GM19328 (cell line): ENCODE measurements around the gene KCNQ1.

Experiments
- ATAC-seq: cut with Tn5 transposase; IDR thresholded peaks from one replicate; pipeline ENCODE4 v1.9.1; 2021; ENCODE audit warnings: mild to moderate bottlenecking, moderate library complexity; ENCODE audit not compliant: unreplicated experiment

The KCNQ1 gene

GRCh38 chr11:2424811-2425495, 19.9 kb upstream of the KCNQ1 start:
- ATAC-seq, result no peak

- no peak for ATAC-seq
Observed at GRCh38 chr11:2425506-2425905, 19.3 kb upstream of the KCNQ1 start.

DNA sequence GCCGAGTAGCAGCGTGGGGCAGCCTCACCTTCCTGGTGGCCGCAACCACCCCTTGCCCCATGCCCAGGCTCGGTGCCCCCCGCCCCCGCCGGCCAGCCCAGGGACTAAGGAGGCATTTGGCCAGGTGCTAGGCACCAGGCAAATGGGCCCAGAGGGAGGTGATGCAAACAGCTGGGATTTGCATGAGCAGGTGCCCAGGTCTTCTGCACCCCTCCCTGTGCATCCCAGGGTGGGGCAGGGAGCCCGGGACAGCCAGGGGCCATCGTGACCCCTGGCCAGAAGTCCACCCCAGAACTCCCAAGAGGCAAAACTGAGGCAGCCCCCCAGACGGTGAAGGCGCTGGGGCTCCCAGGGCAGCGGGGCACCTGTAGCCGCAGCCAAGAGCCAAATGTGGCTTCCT, 18.6 kb upstream of the KCNQ1 start:
- ATAC-seq, result no peak

DNA sequence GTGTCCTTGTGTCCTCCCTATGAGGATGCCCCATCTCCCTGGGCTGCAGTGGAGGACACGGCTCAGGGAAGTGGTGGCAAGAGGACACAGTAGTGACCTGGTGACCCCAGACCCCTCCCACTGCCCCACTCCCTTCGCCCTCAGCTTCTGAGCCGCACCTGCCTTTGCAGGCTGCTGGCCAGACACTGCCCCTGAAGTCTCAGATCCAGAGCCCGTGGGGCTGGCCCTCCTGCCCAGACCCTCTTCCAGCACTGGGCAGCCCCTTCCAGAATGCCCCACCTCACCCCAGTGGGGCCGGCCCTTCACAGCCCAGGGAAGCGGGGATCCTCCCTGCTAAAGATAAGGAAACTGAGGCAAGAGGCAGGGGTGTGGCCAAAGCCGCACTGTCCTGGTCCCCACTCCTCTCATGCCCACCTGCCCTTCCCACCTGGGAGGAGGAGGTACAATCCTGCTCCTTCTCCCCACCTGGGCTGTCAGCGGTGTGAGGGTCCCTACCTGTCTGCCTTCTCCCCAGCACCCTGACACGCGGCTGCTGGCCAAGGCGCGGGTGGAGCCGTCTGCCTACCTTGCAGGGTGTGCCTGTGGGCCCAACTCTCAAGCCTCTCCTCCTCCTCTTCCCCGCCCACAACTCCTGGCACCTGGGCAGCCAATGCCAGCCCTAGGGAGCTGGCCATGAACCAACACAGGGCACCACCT, 17.8 kb upstream of the KCNQ1 start:
- no peak for ATAC-seq

DNA sequence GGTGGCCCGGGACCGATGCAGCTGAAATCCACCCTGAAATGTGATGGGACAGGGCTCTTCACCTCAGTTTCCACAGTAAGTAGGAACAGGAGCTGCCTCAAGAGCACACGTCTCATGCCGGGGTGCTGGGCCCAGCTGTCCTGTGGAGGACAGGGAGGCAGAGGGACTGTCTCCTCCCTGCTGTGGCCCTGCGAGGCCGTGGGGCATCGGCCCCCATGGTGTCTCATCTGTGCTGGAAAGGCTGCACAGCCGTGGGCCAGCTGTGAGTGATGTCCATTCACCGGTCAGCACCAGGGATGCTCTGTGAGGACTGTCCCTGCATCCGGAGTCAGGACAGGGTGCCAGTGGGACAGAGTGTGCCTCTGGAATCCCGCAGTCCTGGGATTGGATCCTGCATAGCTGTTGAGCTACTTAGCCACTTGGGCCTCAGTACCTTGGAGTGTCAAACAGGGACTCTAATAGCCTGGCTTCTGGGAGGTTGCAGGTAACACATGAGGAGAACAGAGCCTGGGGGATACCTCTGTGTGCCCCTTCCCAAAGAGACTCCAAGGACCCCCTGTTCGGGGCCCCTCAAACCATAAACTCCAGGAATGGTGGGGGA, 17.0 kb upstream of the KCNQ1 start:
- ATAC-seq, result no peak

DNA sequence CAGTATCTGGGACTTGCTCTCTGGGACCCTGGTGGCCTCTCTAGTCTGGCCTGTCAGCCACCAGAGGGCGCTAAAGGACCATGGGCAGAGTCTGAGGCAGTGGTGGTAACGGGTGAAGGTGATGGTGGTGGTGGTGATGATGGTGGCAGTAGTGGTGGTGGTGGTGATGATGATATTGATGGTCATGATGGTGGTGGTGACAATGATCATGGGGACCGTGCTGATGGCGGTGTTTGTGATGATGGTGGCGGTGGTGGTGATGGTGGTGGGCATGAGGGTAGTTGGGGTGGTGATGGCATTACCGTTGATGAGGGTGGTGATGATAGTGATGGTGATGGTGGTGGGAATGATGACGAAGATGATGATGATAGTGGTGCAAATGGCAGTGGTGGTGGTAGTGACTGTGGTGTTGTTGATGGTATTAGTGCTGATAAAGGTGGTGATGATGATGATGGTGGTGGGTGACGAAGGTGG, 16.4 kb upstream of the KCNQ1 start:
- no peak for ATAC-seq

- ATAC-seq, result no peak
Observed at GRCh38 chr11:2431395-2431794, 13.4 kb upstream of the KCNQ1 start.

DNA sequence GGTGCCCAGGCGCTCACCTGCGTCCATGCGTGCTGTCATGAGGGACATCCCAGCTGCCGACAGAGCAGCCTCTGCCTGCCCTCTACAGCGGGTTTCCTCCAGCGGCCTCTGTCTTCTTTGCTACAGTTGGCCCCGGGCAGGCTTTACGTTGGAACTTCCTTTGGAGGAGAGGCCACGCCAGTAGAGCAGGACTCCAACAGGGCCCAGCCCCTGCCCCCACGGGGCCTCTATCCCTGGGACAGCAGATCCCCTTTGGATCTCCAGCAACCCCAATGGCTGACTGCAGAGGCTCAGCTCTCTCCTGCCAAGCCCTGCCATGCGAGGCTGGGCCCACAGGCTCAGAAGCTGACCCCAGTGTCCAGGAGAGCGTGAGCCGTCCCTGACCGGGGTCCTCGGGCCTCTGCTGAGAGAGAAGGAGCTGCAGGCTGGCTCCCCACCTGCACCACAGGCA, 12.6 kb upstream of the KCNQ1 start:
- ATAC-seq, result no peak

DNA sequence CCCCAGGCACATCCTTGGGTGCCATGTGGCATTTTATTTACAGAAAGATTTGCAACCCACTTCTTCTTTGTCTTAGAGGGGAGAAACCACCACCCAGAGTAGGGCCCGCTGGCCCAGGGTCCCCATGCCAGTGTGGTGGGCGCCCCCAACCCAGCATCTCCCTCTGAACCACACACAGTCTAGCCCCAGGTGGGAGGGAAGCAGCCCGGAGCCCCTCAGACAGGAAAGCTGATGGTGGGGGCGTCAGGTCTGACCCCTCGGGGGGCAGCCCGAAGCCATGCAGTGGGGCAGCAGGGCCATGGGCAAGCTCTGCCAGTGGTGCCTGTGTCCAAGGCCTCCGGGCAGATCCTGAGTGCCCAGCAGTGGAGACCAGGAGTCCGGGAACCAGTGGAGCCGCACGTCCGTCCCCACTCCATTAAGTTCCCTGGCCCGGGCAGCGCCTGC, 12.2 kb upstream of the KCNQ1 start:
- no peak for ATAC-seq

GRCh38 chr11:2433106-2433925, 11.5 kb upstream of the KCNQ1 start:
- ATAC-seq, result no peak

- no peak for ATAC-seq
Observed at GRCh38 chr11:2434008-2434407, 10.8 kb upstream of the KCNQ1 start.

DNA sequence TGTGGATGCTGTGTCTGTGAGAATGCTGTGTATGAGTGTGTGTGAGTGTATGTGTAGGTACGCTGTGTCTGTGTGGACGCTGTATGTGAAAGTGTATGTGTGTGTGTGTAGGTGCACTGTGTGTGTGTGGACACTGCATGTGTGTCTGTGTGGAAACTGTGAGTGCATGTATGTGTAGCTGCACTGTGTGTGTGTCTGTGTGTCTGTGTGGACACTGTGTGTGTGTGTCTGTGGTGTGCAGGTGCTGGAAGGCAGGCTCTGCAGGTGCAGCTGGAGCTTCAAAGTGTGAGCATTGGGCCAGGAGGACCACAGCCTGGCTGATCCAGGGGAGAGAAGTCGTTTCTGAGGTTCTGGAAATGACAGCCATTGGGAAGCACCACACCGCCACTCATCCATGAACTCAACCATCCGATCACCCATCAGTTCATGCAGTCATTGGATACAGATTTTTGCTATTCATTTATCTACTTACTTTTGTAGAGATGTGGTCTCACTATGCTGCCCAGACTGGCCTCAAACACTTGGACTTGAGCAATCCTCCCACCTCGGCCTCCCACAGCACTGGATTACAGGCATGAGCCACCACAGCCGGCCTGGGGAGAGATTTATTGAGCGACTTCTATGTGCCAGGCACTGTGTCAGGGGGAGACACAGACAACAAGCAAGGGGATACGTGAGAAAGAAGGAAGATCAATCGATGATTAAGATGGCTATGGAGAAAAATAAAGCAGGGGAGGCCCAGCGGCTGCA, 10.1 kb upstream of the KCNQ1 start:
- ATAC-seq, result no peak

DNA sequence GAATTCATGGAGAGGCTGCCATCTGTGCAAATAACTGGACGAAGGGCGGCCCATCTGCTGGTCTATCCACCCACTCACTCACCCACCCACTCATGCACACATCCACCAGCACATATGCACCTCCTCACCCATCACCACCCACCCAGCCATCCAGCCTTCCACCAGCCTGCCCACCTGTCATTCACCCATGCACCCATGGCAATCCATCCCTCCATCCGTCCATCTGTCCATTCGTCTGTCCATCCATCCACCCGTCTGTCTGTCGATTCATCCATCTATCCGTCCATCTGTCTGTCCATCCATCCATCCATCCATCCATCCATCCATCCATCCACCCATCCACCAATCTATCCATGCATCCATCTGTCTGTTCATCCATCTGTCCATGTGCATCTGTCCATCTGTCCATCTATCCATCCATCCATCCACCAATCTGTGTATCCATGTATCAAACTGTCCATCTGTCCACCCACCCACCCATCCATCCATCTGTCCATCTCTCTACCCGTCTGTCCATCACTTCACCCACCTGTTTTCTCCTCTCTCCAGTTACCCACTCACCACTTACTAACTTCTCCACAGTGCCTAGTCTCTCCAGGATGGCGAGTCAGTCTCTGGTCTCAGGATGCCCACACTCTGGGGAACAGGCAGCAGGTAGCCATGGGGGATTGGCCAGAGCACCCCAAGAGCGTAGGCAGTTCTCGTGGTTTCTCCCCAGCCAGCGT, 9.4 kb upstream of the KCNQ1 start:
- ATAC-seq, result no peak

GRCh38 chr11:2436013-2436520, 8.7 kb upstream of the KCNQ1 start:
- no peak for ATAC-seq

- no peak for ATAC-seq
Observed at GRCh38 chr11:2436521-2437031, 8.2 kb upstream of the KCNQ1 start.

GRCh38 chr11:2437516-2437915, 7.3 kb upstream of the KCNQ1 start:
- no peak for ATAC-seq

GRCh38 chr11:2439820-2440219, 5.0 kb upstream of the KCNQ1 start:
- no peak for ATAC-seq

DNA sequence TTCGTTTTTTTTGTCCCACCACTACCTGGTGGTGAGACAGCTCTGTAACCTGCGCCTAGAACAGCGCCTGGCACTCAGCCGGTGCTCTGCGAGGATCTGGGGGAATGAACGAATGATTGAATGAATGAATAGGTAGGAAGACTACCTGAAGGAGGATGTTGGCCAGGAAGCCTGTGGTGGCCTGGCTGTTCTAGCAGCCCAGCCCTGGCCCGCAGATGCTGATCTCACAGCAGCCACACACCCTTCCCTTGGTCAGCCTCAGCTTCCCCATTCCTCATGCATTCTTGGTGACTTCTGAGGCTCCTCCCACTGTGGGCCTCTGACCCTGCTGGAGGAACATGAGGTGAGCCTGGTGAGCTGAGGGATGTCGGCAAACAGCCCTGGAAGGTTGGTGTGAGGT, 4.2 kb upstream of the KCNQ1 start:
- ATAC-seq, result no peak

DNA sequence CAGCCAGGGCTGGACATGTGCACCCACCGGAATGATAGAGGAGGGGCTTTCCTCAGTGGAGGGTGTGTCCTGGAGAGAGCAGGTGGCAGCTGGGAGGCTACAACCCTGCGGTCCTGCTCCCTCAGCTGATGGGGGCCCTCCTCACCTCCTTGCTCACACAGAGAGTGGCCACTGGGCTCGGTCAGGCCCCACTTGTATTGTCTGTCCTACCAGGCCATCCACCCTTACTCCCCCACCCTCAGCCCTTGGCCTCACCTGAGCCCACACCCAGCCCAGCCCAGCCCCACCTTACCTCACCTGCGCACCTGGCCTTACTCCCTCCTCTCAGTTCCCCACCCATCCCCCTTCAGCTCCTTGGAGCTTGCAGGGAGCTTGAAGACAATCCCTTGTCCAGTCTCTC, 3.6 kb upstream of the KCNQ1 start:
- no peak for ATAC-seq
